HG03342 (cell line): Measurements from ENCODE around the gene GLYATL1.

Source experiments
- ATAC-seq: cut with Tn5 transposase; IDR thresholded peaks from one replicate; pipeline ENCODE4 v1.9.1; 2021; ENCODE audit warnings: mild to moderate bottlenecking, moderate library complexity; ENCODE audit not compliant: unreplicated experiment

Gene GLYATL1

GRCh38 chr11:58926695-58927094, 12.6 kb upstream of the GLYATL1 start:
- no peak for ATAC-seq

DNA sequence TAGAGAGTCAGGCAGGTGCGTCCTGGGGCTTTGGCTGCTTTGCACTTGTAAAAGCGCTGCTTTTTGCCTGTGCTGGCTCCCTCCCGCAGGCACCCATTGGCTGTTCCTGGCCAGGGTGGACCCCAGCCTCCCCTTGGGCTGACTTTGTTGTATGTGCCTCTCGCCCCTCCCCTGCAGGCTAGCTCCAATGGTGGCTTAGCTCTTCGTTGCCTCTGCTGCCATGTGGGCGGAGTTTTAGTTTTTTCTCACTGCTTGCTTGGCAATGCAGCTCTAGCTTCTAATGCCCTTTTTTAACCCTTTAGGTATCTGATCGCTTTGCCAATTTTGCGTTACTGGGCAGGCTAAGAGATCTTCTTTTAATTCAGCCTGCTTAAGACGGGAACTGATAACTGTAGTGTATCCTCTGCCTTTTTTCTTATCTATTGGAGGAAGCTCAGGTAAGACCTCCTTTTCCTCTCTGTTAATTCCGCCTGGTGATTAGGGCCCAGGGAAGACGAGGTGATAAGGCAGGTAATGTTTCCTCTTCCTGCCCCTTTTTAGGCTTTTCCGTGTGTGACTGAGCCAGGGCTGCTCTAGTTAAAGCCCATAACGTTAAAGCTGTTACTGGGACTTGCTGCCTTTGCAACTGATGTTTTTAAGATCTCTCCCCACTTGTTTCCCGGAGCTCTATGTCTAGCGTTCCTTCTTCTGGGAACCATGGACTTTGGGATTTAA, 11.7 kb upstream of the GLYATL1 start:
- ATAC-seq = no peak

DNA sequence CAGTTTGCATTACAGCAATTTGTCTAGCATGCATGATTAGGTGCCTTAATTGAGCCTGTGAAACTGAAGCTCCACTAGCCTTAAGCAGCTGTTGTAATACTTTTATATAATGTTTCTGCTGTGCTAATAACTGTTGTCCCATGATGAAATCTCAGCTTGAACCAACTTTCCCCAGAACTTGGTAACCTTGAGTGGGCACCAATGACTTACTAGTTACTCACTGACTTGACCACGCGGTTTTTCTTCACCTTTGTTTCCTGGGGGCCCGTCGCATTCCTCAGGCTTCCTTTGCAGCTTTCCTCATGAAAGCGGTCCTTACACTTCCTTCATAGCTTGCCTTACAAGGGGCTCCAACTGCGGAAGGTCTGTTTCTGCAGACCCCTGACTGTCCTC, 11.2 kb upstream of the GLYATL1 start:
- ATAC-seq = no peak

- no peak for ATAC-seq
These were observed 10.6 kb upstream of the GLYATL1 start for GRCh38 chr11:58928691-58929090.

DNA sequence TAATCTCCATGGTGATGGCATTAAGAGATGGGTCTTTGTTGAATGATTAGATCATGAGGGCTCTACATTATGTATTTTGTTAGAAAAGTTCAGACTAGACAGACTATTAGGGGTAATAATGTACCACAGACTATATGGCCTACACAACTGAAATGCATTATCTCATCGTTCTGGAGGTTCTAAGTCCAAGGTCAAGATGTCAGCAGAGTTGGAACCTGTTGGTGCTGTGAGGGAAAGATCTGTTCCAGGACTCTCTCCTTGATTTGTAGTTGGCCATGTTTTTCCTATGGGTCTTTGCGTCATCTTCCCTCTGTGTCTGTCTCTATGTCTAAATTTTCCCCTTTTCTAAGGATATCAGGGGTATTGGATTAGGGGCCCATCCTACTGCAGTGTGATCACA, 8.4 kb upstream of the GLYATL1 start:
- no peak for ATAC-seq

- ATAC-seq = no peak
These were observed 5.6 kb upstream of the GLYATL1 start for GRCh38 chr11:58933661-58934060.

DNA sequence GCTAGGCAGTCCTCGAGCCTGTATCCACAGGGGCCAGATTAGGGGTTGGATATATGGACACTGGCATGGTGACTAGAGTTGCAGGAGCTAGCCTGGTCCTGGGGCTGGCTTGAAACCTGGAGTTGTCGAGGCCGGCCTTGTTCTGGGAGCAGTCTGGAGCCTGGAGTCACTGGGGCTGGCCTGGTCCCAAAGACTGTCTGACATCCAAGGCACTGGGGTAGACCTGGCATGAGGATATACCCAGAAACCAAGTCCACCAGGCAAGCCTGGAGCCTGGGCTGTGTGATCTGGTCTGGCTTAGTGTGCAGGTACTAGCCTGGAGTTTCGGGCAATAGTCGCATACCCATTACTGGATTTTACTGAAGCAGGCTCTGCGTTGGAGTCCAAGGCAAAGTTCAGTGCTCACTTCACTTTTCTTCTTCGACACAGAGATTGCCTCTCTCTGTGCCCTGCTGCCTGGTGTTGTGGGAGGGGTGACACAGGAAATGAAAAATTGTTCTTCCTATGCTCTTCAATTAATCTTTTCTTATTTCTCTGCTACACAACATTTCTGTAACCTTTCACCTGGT, 4.3 kb upstream of the GLYATL1 start:
- ATAC-seq = no peak

DNA sequence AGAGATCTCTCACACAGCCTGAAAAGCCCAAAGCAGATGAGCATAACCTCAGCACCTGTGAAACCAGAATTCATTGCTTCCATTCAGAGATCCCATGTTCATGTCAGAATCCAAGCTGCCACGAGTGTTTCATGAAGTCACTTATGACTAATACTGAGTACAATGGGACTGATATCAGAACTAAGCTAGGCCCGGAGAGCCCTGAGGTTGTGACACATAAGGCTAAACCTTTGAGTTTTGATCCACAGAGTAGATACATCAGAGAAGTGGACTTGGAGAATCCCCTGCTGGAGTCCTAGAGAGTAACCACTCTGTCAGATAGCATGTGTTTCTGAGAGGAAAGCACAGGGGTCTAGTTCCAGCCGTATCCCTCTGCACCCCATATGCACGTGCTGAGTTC, 890 bp upstream of the GLYATL1 start:
- no peak for ATAC-seq

- no peak for ATAC-seq
These were observed 740 bp downstream of the GLYATL1 start for GRCh38 chr11:58940028-58940427.

DNA sequence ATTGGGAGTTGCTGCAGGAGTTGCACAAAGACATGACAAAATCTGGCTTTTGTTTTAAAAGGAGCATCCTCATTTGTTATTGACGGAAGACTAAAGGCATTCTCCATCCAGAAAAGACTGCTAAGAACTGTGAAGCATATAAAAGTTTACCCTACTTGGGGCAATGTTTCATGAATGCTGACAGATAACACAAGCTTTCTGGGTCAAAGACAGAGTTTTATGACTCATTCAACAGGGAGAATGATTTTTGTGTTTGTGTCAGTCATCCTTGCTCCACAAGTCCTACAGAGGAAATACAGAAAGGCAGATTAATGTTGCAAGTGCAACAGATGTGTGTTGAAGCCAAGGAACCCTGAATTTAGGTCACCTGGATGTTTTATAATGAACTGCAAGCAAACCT, 2.5 kb downstream of the GLYATL1 start:
- ATAC-seq = no peak

DNA sequence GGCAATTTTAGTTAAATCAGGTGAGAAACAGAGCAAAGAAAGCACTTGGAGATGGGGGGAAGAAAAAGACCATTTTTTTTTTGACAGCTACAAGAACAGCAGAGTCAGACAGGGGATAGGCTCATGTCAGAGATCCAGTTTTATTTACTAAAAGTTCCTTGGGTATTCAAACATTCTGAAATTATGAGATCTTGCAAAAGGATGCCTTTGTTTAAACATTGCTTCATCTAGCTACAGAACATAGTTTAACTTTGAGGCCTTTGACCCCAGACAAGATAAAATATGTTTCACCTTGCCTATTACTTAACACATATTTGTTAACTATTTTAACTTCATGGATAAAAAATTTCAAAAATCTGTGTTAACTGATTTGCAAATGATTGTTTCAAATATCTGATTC, 6.4 kb downstream of the GLYATL1 start:
- ATAC-seq = no peak

- ATAC-seq = no peak
These were observed 9.9 kb downstream of the GLYATL1 start for GRCh38 chr11:58949184-58949583.

DNA sequence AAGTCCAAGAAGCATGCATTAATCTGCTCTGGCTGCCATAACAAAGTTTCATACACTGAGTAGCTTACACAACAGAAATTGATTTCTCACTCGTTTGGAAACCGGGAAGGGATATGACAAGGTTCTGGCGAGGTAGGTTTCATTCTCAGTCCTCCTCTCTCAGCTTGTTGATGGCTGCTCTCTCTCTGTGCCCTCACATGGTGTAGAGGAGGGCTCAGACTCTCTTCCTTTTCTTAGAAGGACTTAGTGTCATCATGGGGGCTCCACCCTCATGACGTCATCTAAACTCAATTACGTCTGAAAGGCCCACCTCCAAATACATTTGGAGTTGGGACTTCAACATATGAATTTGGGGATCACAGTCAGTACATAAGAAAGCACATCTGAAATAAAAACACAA, 18.6 kb downstream of the GLYATL1 start:
- ATAC-seq = peak; percentile 62

DNA sequence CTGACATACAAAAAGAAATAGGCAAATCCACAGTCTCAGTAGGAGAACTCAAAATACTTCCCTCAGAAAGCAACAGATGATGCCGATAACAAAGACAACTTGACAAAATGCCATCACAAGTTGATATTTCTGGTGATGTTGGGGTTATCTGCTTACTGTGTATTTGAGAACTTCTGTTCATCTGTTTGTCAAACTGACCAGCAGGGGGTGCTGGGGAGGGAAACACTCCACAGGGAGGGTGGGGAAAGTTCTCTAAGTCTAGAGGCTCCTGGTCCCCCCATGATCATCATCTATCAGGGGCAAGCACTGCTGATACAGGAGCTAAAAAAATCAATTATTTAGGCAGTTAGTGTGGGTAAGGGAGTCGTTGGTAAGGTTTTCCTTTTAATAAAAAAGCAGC, 19.2 kb downstream of the GLYATL1 start:
- ATAC-seq = peak; percentile 71

DNA sequence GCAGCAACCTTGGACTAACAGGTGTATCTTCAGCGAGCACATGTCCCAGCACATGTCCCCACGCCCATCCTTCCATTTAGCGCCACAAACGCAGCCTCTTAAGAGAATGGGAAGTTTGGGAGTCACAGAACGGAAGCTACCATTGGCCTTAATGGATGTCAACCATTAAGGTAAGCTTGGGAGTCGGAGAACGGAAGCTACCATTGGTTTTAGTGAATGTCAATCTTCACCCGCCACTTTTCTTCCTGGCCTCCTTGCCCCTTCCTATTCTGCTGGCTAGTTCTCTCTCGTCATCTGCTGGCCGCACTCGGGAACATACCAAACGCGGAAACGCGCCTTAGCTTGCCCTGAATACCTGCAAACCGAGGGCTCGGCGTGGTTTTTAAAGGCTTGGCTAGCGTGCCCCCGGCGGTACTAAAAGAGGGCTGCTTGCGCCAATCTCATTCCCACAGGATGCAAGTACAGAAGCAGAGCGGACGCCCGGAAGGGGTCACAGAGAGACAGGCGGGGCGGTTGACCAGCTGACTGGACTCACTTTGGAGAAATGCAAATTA, 24.3 kb downstream of the GLYATL1 start:
- ATAC-seq = no peak

GRCh38 chr11:58965246-58965985, 26.1 kb downstream of the GLYATL1 start:
- no peak for ATAC-seq

DNA sequence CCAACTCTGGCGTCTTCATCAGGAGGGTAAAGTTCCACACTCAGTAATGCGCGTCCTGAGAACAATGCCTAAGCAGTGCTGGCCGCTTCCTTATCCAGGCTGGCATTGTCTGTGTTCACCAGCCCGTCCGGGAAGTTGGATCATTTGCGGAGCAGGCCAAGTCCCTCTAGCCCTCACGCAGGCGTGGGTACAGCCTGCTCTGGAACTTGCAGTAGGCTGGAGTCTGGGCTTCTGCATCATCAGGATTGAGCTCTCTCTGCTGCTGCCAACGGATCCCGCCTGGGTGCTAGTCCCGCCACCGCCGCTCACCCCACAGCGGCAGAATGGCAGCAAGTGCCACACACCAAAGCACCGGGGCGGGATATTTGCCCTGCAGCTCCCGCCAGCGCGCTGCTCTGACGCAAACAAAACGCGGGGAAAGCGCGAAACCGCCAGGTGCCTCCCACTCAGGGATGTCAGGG, 29.0 kb downstream of the GLYATL1 start:
- no peak for ATAC-seq

DNA sequence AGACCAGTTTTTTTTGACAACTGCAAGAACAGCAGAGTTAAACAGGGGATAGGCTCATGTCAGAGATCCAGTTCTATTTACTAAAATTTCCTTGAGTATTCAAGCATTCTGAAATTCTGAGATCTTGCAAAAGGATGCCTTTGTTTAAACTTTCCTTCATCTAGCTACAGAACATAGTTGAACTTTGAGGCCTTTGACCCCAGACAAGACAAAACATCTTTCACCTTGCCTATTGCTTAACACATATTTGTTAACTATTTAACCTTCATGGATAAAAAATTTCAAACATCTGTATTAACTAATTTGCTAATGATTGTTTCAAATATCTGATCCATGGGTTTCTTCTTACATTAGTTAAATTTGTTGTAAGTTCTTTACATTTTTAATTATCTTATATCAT, 38.2 kb downstream of the GLYATL1 start:
- ATAC-seq = no peak

DNA sequence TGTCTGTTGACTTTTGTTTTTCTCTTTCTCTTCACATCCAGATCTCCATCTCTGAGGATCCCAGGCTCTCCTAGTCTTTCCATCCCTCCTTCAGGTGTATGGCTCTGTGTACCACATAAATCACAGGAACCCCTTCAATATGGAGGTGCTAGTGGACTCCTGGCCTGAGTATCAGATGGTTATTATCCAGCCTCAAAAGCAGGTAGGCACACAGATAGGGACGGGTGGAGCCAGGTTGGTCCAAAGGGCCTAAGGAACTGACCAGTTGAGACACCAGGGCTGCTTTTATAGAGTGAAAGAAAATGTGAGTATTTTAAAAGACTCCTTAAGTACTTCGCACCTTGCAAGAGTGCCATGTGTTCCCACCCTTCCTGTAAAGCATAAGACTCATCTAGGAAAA, 39.9 kb downstream of the GLYATL1 start:
- ATAC-seq = no peak

GRCh38 chr11:58980159-58980843, 41.0 kb downstream of the GLYATL1 start:
- no peak for ATAC-seq

DNA sequence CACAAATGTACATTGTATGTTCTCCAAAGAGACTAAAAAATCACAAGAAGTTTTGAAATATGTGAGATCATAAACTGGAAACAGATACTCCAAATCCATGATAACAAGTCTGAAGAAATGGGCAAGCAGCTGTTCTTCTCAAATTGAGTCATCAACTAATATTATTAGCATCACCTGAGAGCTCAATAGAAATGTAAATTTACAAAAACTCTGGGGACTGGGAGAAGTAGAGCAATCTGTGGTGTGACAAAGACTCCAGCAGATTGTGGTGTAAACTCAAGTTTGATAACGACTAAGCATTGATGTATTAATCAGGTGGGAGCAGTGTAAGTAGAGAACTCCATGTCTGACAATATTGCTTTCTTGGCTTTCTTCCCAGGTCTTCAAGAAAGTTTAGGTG, 53.2 kb downstream of the GLYATL1 start:
- ATAC-seq = no peak
